Stimulated activated CD8-positive, alpha-beta memory T cell treated with anti-CD3 and anti-CD28 coated beads, Interleukin-4, amount 100 ng/mL, for 48 hours (primary cell): ENCODE measurements around the gene SEMA3D.

Experiments
- DNase-seq: peaks from one replicate; pipeline ENCODE4 v3.0.0-alpha.2; 2020

The SEMA3D gene

GRCh38 chr7:85070967-85071628 lies 115.8 kb downstream of the SEMA3D start:
- DNase-seq: no peak

GRCh38 chr7:85068799-85069198 lies 118.1 kb downstream of the SEMA3D start:
- no peak for DNase-seq

- DNase-seq: no peak
Observed at GRCh38 chr7:85067371-85067770, 119.5 kb downstream of the SEMA3D start.

GRCh38 chr7:85065888-85066485 lies 120.9 kb downstream of the SEMA3D start:
- no peak for DNase-seq

GRCh38 chr7:85065306-85065705 lies 121.5 kb downstream of the SEMA3D start:
- DNase-seq: no peak

GRCh38 chr7:85062651-85063050 lies 124.2 kb downstream of the SEMA3D start:
- no peak for DNase-seq

GRCh38 chr7:85061456-85061855 lies 125.4 kb downstream of the SEMA3D start:
- DNase-seq: no peak

- no peak for DNase-seq
Observed at GRCh38 chr7:85060696-85061095, 126.2 kb downstream of the SEMA3D start.

- DNase-seq: no peak
Observed at GRCh38 chr7:85055906-85056305, 130.9 kb downstream of the SEMA3D start.

- DNase-seq: no peak
Observed at GRCh38 chr7:85055196-85055595, 131.7 kb downstream of the SEMA3D start.

GRCh38 chr7:85054306-85054705 lies 132.6 kb downstream of the SEMA3D start:
- DNase-seq: no peak

- no peak for DNase-seq
Observed at GRCh38 chr7:85052894-85053293, 134.0 kb downstream of the SEMA3D start.

GRCh38 chr7:85052056-85052737 lies 134.7 kb downstream of the SEMA3D start:
- no peak for DNase-seq

- no peak for DNase-seq
Observed at GRCh38 chr7:85046534-85046933, 140.3 kb downstream of the SEMA3D start.

- DNase-seq: peak; percentile 45
Observed at GRCh38 chr7:85041605-85042216, 145.1 kb downstream of the SEMA3D start.

- no peak for DNase-seq
Observed at GRCh38 chr7:85039196-85039923, 147.5 kb downstream of the SEMA3D start.

GRCh38 chr7:85038466-85038865 lies 148.4 kb downstream of the SEMA3D start:
- DNase-seq: no peak

GRCh38 chr7:85033263-85033662 lies 153.6 kb downstream of the SEMA3D start:
- DNase-seq: no peak

GRCh38 chr7:85031475-85031874 lies 155.4 kb downstream of the SEMA3D start:
- DNase-seq: no peak

GRCh38 chr7:85030893-85031292 lies 156.0 kb downstream of the SEMA3D start:
- DNase-seq: no peak

GRCh38 chr7:85025312-85025756 lies 161.5 kb downstream of the SEMA3D start:
- DNase-seq: no peak

- no peak for DNase-seq
Observed at GRCh38 chr7:85023916-85024315, 162.9 kb downstream of the SEMA3D start.

GRCh38 chr7:85023066-85023712 lies 163.7 kb downstream of the SEMA3D start:
- DNase-seq: no peak
